H1 (cell line): Measurements from ENCODE around the gene FAM98C. TPM values are rescaled to one million over a fixed set of nuclear protein-coding genes. Genes with fewer than 3 reads are reported as not detected.

Experiments used
- RXRA ChIP-seq: IDR thresholded peaks from 2 replicates; pipeline ENCODE4 v1.6.1; 2011; ENCODE audit warnings: low read depth, mild to moderate bottlenecking, low read length, moderate library complexity; ENCODE audit not compliant: insufficient read depth
- SAP30 ChIP-seq: fragments of 300-600 bp; sonication (generic); IDR thresholded peaks from 2 replicates; pipeline ENCODE4 v1.7.1; 2012; ENCODE audit warnings: low read length, moderate library complexity, mild to moderate bottlenecking, inconsistent platforms; ENCODE audit not compliant: insufficient read depth, insufficient replicate concordance
- polyA plus RNA-seq, 7 experiments: library from polyadenylated mRNA; depleted of rRNA in 3 of 7; stranded (reverse) in 5 of 7; unstranded in 2 of 7; fragments of >200 nt in 5 of 7; fragments of 200-250 nt in 2 of 7; gene quantifications; 1 replicate in 5 of 7; 2 replicates in 1 of 7; 4 replicates in 1 of 7; pipeline versions ENCODE4 v1.2.1 to v1.2.3, GENCODE V29; 2011 to 2013; ENCODE audit warnings: missing spikeins in 2 of 7, mixed read lengths in 2 of 7
- total RNA-seq: library from RNA; stranded (reverse); fragmentation: NEBNext Ultra II Directional; extraction: Animal tissue kit (Norgen Biotek cat#: 25700); gene quantifications from 2 replicates; pipeline ENCODE4 v1.2.1, GENCODE V29; 2021

The FAM98C gene
- total and polyA plus RNA-seq, 2 of the 8 experiments (the other 6 are each of a cell fraction or from before 2014, with no cell fraction given), result 6.1 to 9.4 TPM

- TF ChIP-seq RXRA (no peak), SAP30 (no peak)
- TF ChIP-seq, all 59 proteins: peak for 0
Measured at GRCh38 chr19:38381138-38381537, 21.8 kb upstream of the FAM98C start (continued).
